HT-29 (cell line): ENCODE data around the gene CLIC6. TPM values are rescaled to one million over a fixed set of nuclear protein-coding genes. Genes with fewer than 3 reads are reported as not detected.

ENCODE experiments used
- DNase-seq: peaks from one replicate; pipeline ENCODE4 v3.0.0-alpha.2; 2015; ENCODE audit warnings: low spot score
- total RNA-seq: library from RNA; depleted of rRNA; stranded (reverse); fragments of >200 nt; shearing (Covaris generic); gene quantifications from 2 replicates; pipeline ENCODE4 v1.2.3, GENCODE V29; 2014; rRNA removed

CLIC6 gene
- total RNA-seq, 1 experiment from 2014 or later = not detected

DNA sequence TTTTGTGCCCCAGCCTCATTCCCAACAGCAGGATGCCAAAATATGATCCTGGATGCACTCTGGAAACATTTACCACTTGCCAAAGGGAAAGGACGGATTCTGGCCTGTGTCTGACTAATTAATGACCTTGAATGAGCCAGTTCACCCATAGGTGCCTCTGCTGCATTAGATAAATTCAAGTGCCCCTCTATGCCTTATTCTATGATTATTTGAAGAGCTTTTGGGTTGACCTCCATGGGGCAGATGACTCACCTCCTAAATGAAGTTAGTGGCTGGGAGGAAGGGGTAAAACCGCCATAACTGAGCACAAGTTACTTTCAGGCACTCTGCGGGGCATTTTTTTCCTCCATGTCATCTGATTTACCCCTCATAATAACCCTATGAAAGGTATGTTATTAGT lies 98.1 kb downstream of the CLIC6 start:
- no peak for DNase-seq

Other genes starting within 250 kb of the CLIC6 start
- gene SMIM34, start 245.0 kb upstream of the CLIC6 start, total RNA-seq = not detected in 2 replicates
- gene KCNE1, start 156.8 kb upstream of the CLIC6 start, total RNA-seq = 0.05 and 0.31 TPM in 2 replicates
- gene RCAN1, start 53.9 kb upstream of the CLIC6 start, total RNA-seq = 6.9 and 8.3 TPM in 2 replicates